Measurements from ENCODE around the gene SLC37A2.

The SLC37A2 gene

GRCh38 chr11:125075900-125076317, 12.8 kb downstream of the SLC37A2 start:
- TF ChIP-seq CREB1 (IDR thresholded peaks at IDR 0.05; ENCODE audit: low read depth): no peak
- TF ChIP-seq EGR1 (IDR thresholded peaks at IDR 0.05): no peak
- TF ChIP-seq USF1 (IDR thresholded peaks at IDR 0.05): no peak
- TF ChIP-seq MAX (IDR thresholded peaks at IDR 0.05): no peak
- TF ChIP-seq TCF12 (IDR thresholded peaks at IDR 0.05; ENCODE audit: low read depth): no peak
- TF ChIP-seq TEAD4 (IDR thresholded peaks at IDR 0.05): no peak
- TF ChIP-seq TAF1 (IDR thresholded peaks at IDR 0.05; ENCODE audit: low read depth): no peak
- TF ChIP-seq RAD21 (IDR thresholded peaks at IDR 0.05; ENCODE audit: low read depth): no peak
- no peak for TF ChIP-seq EP300 (IDR thresholded peaks at IDR 0.05; ENCODE audit: borderline replicate concordance)
- TF ChIP-seq CEBPB (IDR thresholded peaks at IDR 0.05): no peak
- no peak for TF ChIP-seq ZBTB7A (IDR thresholded peaks at IDR 0.05; ENCODE audit: low read depth)
- no peak for TF ChIP-seq NFIC (IDR thresholded peaks at IDR 0.05)
- TF ChIP-seq YY1 (IDR thresholded peaks at IDR 0.05; ENCODE audit: low read depth): no peak
- TF ChIP-seq FOXM1 (IDR thresholded peaks at IDR 0.05; ENCODE audit: borderline replicate concordance, low read depth): no peak
- no peak for TF ChIP-seq REST (IDR thresholded peaks at IDR 0.05; ENCODE audit: low read depth)

GRCh38 chr11:125076378-125076945, 13.4 kb downstream of the SLC37A2 start:
- TF ChIP-seq TAF1 (IDR thresholded peaks at IDR 0.05; ENCODE audit: low read depth): no peak
- no peak for TF ChIP-seq FOXM1 (IDR thresholded peaks at IDR 0.05; ENCODE audit: borderline replicate concordance, low read depth)
- TF ChIP-seq USF1 (IDR thresholded peaks at IDR 0.05): no peak
- TF ChIP-seq ZBTB7A (IDR thresholded peaks at IDR 0.05; ENCODE audit: low read depth): no peak
- TF ChIP-seq MAX (IDR thresholded peaks at IDR 0.05): no peak
- no peak for TF ChIP-seq RAD21 (IDR thresholded peaks at IDR 0.05; ENCODE audit: low read depth)
- TF ChIP-seq YY1 (IDR thresholded peaks at IDR 0.05; ENCODE audit: low read depth): no peak
- no peak for TF ChIP-seq EGR1 (IDR thresholded peaks at IDR 0.05)
- no peak for TF ChIP-seq CREB1 (IDR thresholded peaks at IDR 0.05; ENCODE audit: low read depth)

- TF ChIP-seq CEBPB (IDR thresholded peaks at IDR 0.05): no peak
- no peak for TF ChIP-seq USF1 (IDR thresholded peaks at IDR 0.05)
- no peak for TF ChIP-seq TCF12 (IDR thresholded peaks at IDR 0.05; ENCODE audit: low read depth)
- no peak for TF ChIP-seq TEAD4 (IDR thresholded peaks at IDR 0.05)
- no peak for TF ChIP-seq EP300 (IDR thresholded peaks at IDR 0.05; ENCODE audit: borderline replicate concordance)
- no peak for TF ChIP-seq REST (IDR thresholded peaks at IDR 0.05; ENCODE audit: low read depth)
- TF ChIP-seq RAD21 (IDR thresholded peaks at IDR 0.05; ENCODE audit: low read depth): no peak
- no peak for TF ChIP-seq EGR1 (IDR thresholded peaks at IDR 0.05)
- TF ChIP-seq ZBTB7A (IDR thresholded peaks at IDR 0.05; ENCODE audit: low read depth): no peak
- TF ChIP-seq FOXM1 (IDR thresholded peaks at IDR 0.05; ENCODE audit: borderline replicate concordance, low read depth): no peak
- TF ChIP-seq YY1 (IDR thresholded peaks at IDR 0.05; ENCODE audit: low read depth): no peak
- TF ChIP-seq NFIC (IDR thresholded peaks at IDR 0.05): no peak
- no peak for TF ChIP-seq CREB1 (IDR thresholded peaks at IDR 0.05; ENCODE audit: low read depth)
- TF ChIP-seq MAX (IDR thresholded peaks at IDR 0.05): no peak
- no peak for TF ChIP-seq TAF1 (IDR thresholded peaks at IDR 0.05; ENCODE audit: low read depth)
Observed at GRCh38 chr11:125078016-125078415, 14.9 kb downstream of the SLC37A2 start.

- TF ChIP-seq EP300 (IDR thresholded peaks at IDR 0.05; ENCODE audit: borderline replicate concordance): no peak
- TF ChIP-seq USF1 (IDR thresholded peaks at IDR 0.05): no peak
- no peak for TF ChIP-seq TCF12 (IDR thresholded peaks at IDR 0.05; ENCODE audit: low read depth)
- no peak for TF ChIP-seq EGR1 (IDR thresholded peaks at IDR 0.05)
- TF ChIP-seq CEBPB (IDR thresholded peaks at IDR 0.05): no peak
Observed at GRCh38 chr11:125078516-125079140, 15.5 kb downstream of the SLC37A2 start.

Data from Ishikawa (cell line).